Thyroid gland (tissue), 4 donors: ENCODE results near the gene NCR3LG1. TPM values are rescaled to one million over a fixed set of nuclear protein-coding genes. Genes with fewer than 3 reads are reported as not detected.

Experiments used
- DNase-seq, 2 donors: peaks; one replicate each; pipeline ENCODE4 v3.0.0-alpha.2; 2019
- H3K27ac ChIP-seq, 3 donors: fragments of 200-600 bp; sonication (generic); 1 replicate in 2 of 3; 2 replicates in 1 of 3; pipeline ENCODE4 v1.5.1; 2016 to 2019; ENCODE audit warnings: mild to moderate bottlenecking in 1 of 3, moderate library complexity in 1 of 3
- H3K27me3 ChIP-seq: fragments of 200-600 bp; sonication (generic); one replicate; pipeline ENCODE4 v1.5.1; 2019
- H3K36me3 ChIP-seq, 2 donors: fragments of 200-600 bp; sonication (generic); one replicate each; pipeline ENCODE4 v1.5.1; 2016 to 2019
- H3K4me1 ChIP-seq, 2 donors: fragments of 200-600 bp; sonication (generic); one replicate each; pipeline ENCODE4 v1.5.1; 2017 to 2019
- H3K4me3 ChIP-seq, 3 donors: fragments of 200-600 bp; sonication (generic); replicated peaks in 1 of 3; 1 replicate in 2 of 3; 2 replicates in 1 of 3; pipeline ENCODE4 v1.5.1; 2016; ENCODE audit warnings: mild to moderate bottlenecking in 1 of 3
- H3K9me3 ChIP-seq: fragments of 200-600 bp; sonication (generic); one replicate; pipeline ENCODE4 v1.5.1; 2017
- CTCF ChIP-seq, 6 experiments: fragments of 200-600 bp in 3 of 6; fragments of 450-650 bp in 3 of 6; sonication (generic) in 3 of 6; IDR thresholded peaks; one replicate each; pipeline ENCODE4 v1.5.1; 2016 to 2019; ENCODE audit warnings: antibody characterized with exemption in 6 of 6, mild to moderate bottlenecking in 2 of 6, inconsistent platforms in 1 of 6, moderate library complexity in 1 of 6
- POLR2A ChIP-seq, 2 donors: fragments of 450-650 bp; IDR thresholded peaks; one replicate each; pipeline ENCODE4 v1.6.1; 2017; ENCODE audit warnings: antibody characterized with exemption in 2 of 2, mild to moderate bottlenecking in 2 of 2, moderate library complexity in 1 of 2
- WGBS, 2 donors: methylation state at CpG; one replicate each; pipeline ENCODE4 v1.1.5; 2017; 5-methylcytosine and 5-hydroxymethylcytosine counted together
- intact Hi-C: fragments of 100-400 bp; cut with DNase I; formaldehyde crosslinking; loops from one replicate; pipeline ENCODE4 v1.15.1; 2023
- total RNA-seq, 4 donors: library from RNA; depleted of rRNA; stranded (reverse); fragments of >200 nt; gene quantifications; one replicate each; pipeline ENCODE4 v1.2.3, GENCODE V29; 2016

Gene NCR3LG1
- total RNA-seq, 4 donors from 2014 or later = 2.8 to 7.8 (median 7.2) TPM

DNA sequence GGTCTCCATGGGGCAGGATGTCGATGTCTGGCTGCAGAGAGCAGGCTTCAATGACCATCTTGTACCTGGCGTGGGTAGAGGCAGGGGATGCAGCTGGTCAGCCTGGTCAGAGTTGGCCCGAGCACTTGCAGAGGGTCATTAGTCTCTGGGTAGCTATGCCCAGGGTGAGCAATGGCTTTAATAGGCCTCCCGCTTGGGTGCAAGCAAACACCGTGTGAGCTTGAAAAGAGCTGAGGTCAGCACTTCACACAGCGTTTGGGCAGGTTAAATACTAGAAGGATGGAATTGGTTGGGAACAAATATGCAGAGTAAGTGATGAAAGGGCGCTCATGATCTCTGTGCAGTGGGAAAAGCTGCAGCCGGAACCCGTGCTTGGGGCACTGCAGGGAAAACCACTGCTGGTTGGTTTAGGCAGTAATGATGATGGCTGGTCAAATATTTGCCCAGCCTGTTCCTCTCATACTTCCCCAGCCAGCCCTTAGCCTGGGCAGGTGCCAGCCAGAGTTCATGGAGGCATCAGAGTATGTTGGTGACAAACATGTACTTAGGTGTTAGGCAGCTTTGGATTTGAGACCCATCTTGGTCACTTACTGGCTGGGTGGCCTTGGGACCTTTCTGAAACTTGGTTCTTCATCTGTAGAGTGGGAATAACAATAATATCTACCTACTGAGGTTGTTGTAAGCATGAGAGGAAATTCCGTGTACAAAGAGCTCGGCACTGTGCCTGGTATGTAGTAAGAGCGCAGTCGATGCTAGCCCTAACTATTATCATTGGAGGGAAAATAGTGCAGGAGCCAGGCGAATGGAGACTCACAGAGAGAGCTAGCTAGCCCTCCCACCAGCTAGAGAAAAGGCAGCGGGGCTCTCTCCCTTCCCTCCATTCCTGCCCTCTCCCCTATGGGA is 62.1 kb downstream of the NCR3LG1 start:
- Histone ChIP-seq H3K4me1 (peaks cover 10 to 14% of the 10 kb centered on the region in 2 donors), H3K9me3 (no peaks in the 10 kb centered on the region), H3K4me3 (no peak overlapping the region), H3K27ac (no peak overlapping the region), H3K36me3 (no peaks in the 10 kb centered on the region), H3K27me3 (no peaks in the 10 kb centered on the region)
- 72 to 79% methylated on average over 14 to 15 of the region's 15 CpGs for WGBS, 2 donors
- intact Hi-C loops = no loop called here
- TF ChIP-seq POLR2A (IDR thresholded peaks at IDR 0.05) (no peak), CTCF (IDR thresholded peaks at IDR 0.05) (no peak)
- DNase-seq = peak in 1 of 2 donors; percentile 33

- no peak overlapping the region for H3K27ac ChIP-seq
- TF ChIP-seq CTCF (IDR thresholded peaks at IDR 0.05) (no peak), POLR2A (IDR thresholded peaks at IDR 0.05) (no peak)
- intact Hi-C loops = no loop called here
- H3K27me3 ChIP-seq = no peaks in the 10 kb centered on the region
- H3K36me3 ChIP-seq = no peaks in the 10 kb centered on the region
- no peaks in the 10 kb centered on the region for H3K9me3 ChIP-seq
- WGBS, 2 donors = 72 to 81% methylated on average over 7 to 8 of the region's 8 CpGs
- H3K4me3 ChIP-seq = no peak overlapping the region
- peaks cover 9 to 12% of the 10 kb centered on the region in 2 donors for H3K4me1 ChIP-seq
- DNase-seq = no peak
Observed at GRCh38 chr11:17414317-17414737, 62.7 kb downstream of the NCR3LG1 start.

- Histone ChIP-seq H3K9me3 (no peaks in the 10 kb centered on the region), H3K4me3 (no peak overlapping the region), H3K27ac (no peak overlapping the region), H3K27me3 (no peaks in the 10 kb centered on the region), H3K36me3 (no peaks in the 10 kb centered on the region), H3K4me1 (peaks cover 10 to 12% of the 10 kb centered on the region in 2 donors)
- TF ChIP-seq CTCF (IDR thresholded peaks at IDR 0.05) (no peak), POLR2A (IDR thresholded peaks at IDR 0.05) (no peak)
- DNase-seq = no peak
- intact Hi-C loops = no loop called here
- 94 to 95% methylated on average over 4 to 5 of the region's 5 CpGs for WGBS, 2 donors
Observed at GRCh38 chr11:17414992-17415391, 63.4 kb downstream of the NCR3LG1 start.

- H3K4me3 ChIP-seq = no peak overlapping the region
- no peaks in the 10 kb centered on the region for H3K36me3 ChIP-seq
- intact Hi-C loops = no loop called here
- no peak overlapping the region for H3K27ac ChIP-seq
- TF ChIP-seq POLR2A (IDR thresholded peaks at IDR 0.05) (no peak), CTCF (IDR thresholded peaks at IDR 0.05) (no peak)
- no peaks in the 10 kb centered on the region for H3K27me3 ChIP-seq
- no peaks in the 10 kb centered on the region for H3K9me3 ChIP-seq
- peaks cover 16% of the 10 kb centered on the region in 2 donors for H3K4me1 ChIP-seq
- no peak for DNase-seq
- WGBS, 2 donors = 73 to 87% methylated on average over 5 of the region's 6 CpGs
Observed at GRCh38 chr11:17415523-17416104, 64.0 kb downstream of the NCR3LG1 start.

DNA sequence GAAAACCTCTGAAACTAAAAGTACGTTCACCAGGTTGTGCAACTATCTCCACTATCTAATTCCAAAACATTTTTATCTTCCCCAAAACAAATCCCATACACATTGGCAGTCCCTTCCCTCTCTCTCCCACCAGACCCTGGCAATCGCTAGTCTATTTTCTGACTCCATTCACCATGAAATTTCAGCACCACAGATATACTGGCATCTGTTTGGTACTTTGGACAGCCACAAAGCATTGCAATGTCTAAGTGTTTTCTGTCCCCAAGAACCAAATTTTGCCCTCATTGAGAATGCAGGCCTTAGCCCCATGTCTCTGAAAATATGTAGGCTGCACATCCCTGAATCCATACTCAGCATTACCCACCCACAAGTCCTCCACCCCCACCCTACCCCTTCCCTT is 64.9 kb downstream of the NCR3LG1 start:
- no peak for DNase-seq
- H3K36me3 ChIP-seq = no peaks in the 10 kb centered on the region
- H3K4me1 ChIP-seq = peaks cover 19% of the 10 kb centered on the region in 2 donors
- no peak overlapping the region for H3K4me3 ChIP-seq
- TF ChIP-seq POLR2A (IDR thresholded peaks at IDR 0.05) (no peak), CTCF (IDR thresholded peaks at IDR 0.05) (no peak)
- H3K27ac ChIP-seq = no peak overlapping the region
- intact Hi-C loops = no loop called here
- H3K9me3 ChIP-seq = no peaks in the 10 kb centered on the region
- no peaks in the 10 kb centered on the region for H3K27me3 ChIP-seq
- 85 to 91% methylated on average over 2 of the region's 2 CpGs for WGBS, 2 donors
